ENCODE data around the gene SPINT1.

DNA sequence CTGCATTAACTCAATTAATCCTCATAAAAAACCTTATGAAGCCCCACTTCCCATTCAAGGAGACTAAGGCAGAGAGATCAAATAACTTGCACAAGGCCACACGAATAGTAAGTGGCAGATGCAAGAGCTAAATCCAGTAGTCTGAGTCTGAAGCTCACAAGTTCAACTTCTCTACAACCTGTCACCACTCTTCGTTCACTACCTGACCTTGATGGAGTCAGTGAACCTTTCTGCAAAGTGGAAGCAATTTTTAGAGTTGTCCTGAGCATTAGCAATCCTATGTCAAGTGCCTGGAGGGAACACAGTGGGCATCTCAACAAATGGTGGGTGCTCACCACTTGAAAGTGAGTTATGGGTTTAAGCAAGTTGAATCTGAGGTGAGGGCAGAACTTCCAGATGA is 2.1 kb upstream of the SPINT1 start:
- TF ChIP-seq, protein P1, sequence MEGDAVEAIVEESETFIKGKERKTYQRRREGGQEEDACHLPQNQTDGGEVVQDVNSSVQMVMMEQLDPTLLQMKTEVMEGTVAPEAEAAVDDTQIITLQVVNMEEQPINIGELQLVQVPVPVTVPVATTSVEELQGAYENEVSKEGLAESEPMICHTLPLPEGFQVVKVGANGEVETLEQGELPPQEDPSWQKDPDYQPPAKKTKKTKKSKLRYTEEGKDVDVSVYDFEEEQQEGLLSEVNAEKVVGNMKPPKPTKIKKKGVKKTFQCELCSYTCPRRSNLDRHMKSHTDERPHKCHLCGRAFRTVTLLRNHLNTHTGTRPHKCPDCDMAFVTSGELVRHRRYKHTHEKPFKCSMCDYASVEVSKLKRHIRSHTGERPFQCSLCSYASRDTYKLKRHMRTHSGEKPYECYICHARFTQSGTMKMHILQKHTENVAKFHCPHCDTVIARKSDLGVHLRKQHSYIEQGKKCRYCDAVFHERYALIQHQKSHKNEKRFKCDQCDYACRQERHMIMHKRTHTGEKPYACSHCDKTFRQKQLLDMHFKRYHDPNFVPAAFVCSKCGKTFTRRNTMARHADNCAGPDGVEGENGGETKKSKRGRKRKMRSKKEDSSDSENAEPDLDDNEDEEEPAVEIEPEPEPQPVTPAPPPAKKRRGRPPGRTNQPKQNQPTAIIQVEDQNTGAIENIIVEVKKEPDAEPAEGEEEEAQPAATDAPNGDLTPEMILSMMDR (IDR thresholded peaks at IDR 0.05) = no peak
- no peak for TF ChIP-seq EZH2 (IDR thresholded peaks at IDR 0.05; ENCODE audit: borderline replicate concordance, insufficient read depth, low read depth, low read length, poor library complexity, severe bottlenecking)
